ENCODE results near the gene INTS11.
A peak's percentile ranks its signal among the peaks of the same experiment; 100 is the strongest.
"Not testable (repeated sequence)": the region's sequence is repeated elsewhere in the genome, so short reads cannot be mapped to it uniquely, and the experiment has no call there.

The INTS11 gene

GRCh38 chr1:1329304-1330210 is 5.1 kb upstream of the INTS11 start:
- no peak for DNase-seq (ENCODE audit: low spot score)

DNA sequence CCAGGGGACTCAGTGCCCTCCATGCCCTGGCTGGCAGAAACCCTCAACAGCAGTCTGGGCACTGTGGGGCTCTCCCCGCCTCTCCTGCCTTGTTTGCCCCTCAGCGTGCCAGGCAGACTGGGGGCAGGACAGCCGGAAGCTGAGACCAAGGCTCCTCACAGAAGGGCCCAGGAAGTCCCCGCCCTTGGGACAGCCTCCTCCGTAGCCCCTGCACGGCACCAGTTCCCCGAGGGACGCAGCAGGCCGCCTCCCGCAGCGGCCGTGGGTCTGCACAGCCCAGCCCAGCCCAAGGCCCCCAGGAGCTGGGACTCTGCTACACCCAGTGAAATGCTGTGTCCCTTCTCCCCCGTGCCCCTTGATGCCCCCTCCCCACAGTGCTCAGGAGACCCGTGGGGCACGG is 3.8 kb upstream of the INTS11 start:
- DNase-seq (ENCODE audit: low spot score): no peak

DNA sequence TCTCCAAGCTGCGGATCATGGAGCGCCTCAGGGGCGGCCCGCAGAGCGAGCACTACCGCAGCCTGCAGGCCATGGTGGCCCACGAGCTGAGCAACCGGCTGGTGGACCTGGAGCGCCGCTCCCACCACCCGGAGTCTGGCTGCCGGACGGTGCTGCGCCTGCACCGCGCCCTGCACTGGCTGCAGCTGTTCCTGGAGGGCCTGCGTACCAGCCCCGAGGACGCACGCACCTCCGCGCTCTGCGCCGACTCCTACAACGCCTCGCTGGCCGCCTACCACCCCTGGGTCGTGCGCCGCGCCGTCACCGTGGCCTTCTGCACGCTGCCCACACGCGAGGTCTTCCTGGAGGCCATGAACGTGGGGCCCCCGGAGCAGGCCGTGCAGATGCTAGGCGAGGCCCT is 2.8 kb upstream of the INTS11 start:
- no peak for DNase-seq (ENCODE audit: low spot score)

DNA sequence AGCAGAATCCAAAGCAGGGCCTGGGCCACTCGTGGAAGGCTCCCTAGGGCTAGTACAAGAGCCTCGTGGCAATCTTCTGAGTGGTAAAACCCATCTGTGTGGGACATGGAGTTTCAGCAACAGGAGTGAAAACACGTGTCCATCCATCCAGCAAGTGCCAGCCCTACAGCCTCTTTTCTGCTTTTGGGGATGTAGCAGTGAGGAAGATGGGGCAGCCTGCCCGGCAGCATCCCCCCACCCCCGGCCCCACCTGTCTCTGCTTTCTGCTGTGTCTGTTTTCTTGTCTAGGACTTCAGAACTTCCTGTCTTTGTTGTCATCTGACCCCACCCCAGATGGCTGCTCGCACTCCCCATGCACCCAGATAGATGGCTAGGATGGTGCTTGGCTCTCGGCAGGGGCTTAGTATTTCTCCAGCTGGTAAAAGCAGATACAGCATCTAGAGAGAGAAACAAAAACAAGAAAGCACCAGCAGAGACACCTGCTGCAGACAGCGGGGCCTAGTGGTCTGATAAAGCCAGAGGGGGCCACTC is 1.7 kb upstream of the INTS11 start:
- no peak for DNase-seq (ENCODE audit: low spot score)

DNA sequence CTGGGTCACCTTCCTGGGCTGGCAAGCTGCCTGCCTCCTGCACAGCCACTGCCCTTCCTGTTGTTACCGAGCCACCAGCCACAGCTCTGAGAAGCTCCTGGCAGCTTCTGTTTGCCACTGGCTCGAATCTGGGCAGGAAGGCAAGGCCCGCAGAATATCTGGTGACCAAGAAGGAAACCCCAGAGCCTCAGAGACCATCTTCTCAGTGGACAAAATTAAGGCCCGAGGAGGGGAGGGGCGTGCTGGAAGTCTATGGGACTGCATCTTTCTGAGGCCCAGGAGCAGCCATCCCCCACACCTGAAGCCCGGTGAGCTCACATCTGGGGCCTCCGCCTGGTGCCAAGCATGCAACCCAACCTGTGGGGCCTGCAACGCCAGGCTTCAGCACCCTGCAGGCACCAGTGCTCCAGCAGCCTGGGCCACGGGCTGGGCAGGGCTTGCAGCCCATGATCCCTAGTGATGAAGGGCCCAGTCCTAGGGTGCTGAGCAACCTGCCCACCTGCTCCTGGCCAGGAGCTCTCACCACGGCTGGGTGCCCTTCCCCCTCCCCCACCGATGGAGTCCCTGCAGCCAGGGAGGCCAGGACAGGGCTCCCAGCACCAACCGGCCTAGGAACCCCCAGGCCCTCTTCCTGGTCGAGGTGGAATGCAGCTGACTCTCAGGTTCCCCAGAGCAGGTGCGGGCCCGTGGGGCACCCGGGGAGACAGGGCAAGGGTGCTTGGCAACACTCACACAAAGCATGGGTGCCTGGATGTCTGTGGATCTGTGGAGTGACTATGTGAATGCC is 1.0 kb upstream of the INTS11 start:
- DNase-seq (ENCODE audit: low spot score): no peak

DNA sequence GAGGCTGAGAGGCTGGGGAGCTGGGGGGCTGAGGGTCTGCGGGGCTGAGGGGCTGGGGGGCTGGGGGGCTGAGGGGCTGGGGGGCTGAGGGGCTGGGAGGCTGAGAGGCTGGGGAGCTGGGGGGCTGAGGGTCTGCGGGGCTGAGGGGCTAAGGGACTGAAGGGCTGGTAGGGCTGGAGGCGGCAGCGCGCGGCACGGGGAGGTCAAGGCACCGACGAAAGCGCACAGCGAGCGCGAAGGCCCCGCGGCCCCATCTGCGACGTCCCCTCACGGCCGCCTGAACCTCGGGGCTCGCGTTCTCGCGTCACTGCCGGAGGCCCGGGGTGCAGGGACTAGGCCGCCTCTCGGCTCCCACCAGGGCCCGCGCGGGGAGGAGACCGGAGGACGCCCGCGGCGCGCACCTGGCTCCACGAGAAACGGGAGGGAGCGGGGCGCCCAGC is 356 bp downstream of the INTS11 start:
- no peak for DNase-seq (ENCODE audit: low spot score)

DNA sequence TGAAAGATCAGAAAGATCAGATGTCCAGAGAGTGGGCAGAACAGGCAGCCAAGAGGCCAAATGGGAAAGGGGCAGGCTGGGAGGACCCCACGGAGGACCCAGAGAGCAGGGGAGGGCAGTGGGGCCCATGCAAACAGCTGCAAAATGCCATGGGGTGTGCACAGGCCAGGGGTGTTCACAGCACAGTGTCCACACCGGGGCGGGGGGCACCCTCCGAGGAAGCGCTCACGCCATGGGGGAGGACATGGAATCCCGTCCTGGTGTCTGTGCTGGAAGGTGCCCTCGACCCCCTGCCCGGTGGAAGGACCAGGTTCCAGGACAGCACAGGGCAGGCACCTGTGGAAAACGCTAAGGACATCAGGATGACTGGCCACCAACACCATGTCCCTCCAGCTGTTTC is 1.5 kb downstream of the INTS11 start:
- DNase-seq (ENCODE audit: low spot score): no peak

DNA sequence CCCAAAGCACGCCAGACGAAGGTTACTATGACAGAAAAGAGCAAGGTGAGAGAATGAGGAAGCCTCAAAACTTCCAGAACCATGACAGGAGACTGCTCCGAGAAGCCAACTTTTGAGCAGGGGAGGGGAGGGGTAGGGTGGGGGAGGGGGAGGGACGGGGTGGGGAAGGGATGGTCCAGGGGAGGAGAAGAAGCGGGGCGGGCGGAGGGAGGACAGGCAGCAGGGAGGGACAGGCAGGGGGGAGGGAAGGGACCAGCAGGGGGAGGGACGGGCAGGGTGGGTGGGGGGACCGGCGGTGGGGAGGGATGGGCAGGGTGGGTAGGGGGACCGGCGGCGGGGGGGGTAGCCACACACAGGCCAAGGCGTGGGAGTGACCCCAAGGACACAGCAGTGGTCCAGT is 2.0 kb downstream of the INTS11 start:
- no peak for DNase-seq (ENCODE audit: low spot score)

GRCh38 chr1:1321477-1321876 is 3.0 kb downstream of the INTS11 start:
- no peak for DNase-seq (ENCODE audit: low spot score)

DNA sequence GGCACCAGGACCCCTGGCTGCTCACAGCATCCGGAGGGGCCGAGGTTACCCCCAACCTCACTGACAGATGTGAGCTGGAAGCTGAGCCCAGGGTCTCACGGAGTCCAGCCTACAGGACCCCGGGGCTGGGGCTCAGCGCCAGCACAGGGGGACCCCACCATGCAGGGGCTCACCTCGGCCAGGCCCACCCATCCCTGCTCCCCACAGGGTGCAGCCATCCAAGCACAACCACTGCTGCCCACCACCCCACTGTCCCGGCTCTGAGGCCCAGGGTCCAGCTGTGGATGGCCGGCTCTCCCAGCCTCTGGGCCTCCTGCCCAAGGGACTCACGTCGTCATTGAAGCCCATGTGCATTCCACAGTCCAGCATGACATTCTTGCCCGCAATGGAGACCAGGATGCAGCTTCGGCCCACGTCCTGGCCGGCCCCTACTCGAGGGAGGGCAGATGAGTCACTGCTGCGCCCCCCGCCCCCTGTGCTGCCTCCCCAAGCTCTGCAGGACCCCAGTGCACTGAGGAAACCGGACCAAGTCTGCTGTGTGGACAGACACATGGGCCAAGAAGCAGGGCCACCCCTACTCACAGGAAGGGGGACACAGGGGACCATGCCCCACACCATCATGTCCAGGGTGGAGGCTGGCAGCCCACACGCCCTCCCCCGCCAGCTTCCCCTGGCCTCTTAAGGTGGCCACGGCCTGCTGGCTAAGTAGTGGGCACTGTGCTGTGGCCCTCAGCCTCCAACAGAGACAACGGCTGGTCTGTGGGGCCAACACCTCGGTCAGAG is 3.6 kb downstream of the INTS11 start:
- peak; percentile 42 for DNase-seq (ENCODE audit: low spot score)

DNA sequence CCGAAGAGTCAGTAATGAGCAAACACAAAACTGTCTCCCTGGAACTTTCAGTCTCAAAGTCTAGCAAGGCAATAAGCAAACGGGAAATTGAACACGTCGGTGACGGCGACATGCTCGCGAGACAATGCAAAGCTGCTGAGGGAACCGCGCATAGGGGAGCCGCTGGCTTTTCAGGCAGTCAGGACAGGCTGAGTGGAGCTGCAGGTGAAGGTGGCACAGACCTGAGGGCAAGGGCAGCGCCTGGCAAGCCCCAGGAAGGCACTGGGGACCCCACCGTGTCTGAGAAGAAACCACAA is 4.9 kb downstream of the INTS11 start:
- no peak for DNase-seq (ENCODE audit: low spot score)

DNA sequence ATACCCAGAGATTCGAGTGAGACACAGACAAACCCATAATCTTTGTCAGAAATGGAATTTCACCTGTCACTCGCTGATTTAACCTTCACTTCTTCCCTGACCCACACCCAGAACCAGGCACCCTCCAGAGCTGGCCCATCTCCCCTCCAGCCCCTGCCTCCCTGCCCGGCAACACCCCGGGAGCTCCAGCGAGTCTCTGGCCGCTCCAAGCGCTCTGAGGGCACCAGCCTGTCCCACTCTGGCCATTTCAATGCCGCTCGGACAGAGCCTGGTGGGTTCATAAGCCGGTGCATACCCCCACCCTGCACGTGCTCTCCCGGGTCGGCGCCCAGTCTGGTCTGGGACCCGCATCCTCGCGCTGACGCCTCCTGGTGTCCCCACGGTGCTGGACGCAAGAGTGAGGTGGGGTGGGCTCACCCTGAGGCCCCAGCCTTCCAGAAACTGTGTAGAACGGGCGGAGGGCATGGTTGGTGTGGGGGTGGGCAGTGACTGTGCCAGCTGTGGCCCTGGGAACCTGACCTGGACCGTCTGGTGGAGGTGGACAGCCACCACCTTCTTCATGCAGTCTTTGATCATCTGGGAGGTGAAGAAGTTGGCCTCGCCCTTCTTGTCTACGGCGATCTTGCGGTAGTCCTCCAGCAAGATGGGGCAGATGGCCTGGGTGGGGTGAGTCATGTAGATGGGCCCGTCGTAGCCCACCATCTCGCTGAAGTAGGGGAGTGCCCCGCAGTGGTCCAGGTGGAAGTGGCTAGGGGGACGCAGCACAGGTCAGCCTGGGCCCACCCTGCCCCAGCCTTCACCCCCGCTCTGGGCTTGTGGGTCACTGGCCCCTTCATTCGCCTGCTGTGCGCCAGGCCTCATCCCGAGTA is 5.4 kb downstream of the INTS11 start:
- DNase-seq (ENCODE audit: low spot score): no peak

DNA sequence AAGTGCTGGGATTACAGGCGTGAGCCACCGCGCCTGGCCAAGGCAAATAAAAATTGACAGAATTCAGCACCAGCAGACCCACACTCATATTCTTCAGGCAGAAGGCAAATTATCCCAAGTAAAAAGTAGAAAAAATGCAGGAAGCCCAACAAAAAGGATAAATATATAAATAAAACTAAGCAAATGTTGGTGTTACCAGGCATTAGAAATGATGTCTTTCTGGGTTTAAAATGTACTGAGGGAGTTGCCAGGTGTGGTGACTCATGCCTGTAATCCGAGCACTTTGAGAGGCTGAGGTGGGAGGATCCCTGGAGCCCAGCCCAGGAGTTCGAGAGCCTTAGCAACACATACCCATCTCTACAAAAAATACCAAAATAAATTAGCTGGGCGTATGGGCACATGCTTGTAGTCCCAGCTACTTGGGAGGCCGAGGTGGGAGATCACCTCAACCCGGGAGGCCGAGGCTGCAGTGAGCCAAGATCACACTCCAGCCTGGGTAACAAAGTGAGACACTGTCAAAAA is 6.3 kb downstream of the INTS11 start:
- peak; percentile 61 for DNase-seq (ENCODE audit: low spot score)

DNA sequence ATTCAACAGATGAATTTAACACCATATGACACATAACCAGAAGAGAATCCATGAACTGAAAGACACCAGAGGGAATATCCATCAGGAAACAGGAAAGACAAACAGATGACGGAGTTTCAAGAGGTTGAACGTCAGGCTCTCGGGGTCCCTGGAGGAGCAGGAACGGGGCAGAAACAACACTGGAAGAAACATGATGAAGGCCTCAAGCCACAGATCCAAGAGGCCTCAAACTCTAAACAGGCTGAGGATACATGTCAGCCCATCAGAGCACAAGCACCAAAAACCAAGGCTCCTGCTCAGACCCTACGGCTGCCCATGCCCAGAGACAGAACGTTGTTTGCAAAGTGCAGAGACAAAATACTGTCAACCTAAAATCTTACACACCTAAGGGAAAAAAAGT is 7.0 kb downstream of the INTS11 start:
- DNase-seq (ENCODE audit: low spot score): no peak

DNA sequence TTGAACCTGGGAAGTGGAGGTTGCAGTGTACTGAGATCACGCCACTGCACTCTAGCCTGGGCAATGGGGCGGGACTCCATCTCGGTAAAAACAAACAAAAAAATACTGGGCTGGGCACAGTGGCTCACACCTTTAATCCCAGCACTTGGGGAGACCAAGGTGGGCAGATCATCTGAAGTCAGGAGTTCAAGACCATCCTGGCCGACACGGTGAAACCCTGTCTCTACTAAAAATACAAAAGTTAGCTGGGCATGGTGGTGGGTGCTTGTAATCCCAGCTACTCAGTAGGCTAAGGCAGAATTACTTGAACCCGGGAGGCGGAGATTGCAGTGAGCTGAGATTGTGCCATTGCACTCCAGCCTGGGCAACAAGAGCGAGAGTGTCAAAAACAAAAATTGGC is 8.3 kb downstream of the INTS11 start:
- DNase-seq (ENCODE audit: low spot score): not testable (repeated sequence)

DNA sequence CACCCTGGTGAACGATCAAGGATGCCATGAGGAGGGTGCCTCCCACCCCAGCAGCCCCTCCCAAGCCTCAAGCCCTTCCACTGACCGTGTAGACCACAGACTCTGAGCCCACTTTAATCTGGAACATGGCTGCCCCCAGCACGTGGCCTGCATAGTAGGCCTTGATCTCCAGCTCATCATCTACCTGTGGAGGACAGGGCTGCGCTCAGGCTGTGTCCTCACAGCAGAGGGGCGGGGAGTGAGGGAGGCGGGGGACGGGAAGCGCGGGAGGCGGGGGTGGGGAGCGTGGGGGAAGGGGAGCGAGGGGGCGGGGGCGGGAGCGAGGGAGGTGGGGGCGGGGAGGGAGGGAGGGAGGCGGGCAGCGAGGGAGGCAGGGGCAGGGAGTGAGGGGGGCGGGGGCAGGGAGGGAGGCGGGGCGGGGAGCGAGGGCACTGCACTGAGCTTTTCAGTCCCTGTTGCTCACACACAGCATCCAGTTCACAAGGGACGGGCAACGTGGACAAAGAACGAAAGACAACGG is 9.0 kb downstream of the INTS11 start:
- DNase-seq (ENCODE audit: low spot score): no peak

GRCh38 chr1:1314678-1315335 is 9.7 kb downstream of the INTS11 start:
- no peak for DNase-seq (ENCODE audit: low spot score)

- no peak for DNase-seq (ENCODE audit: low spot score)
Measured at GRCh38 chr1:1314237-1314586, 10.2 kb downstream of the INTS11 start.

DNA sequence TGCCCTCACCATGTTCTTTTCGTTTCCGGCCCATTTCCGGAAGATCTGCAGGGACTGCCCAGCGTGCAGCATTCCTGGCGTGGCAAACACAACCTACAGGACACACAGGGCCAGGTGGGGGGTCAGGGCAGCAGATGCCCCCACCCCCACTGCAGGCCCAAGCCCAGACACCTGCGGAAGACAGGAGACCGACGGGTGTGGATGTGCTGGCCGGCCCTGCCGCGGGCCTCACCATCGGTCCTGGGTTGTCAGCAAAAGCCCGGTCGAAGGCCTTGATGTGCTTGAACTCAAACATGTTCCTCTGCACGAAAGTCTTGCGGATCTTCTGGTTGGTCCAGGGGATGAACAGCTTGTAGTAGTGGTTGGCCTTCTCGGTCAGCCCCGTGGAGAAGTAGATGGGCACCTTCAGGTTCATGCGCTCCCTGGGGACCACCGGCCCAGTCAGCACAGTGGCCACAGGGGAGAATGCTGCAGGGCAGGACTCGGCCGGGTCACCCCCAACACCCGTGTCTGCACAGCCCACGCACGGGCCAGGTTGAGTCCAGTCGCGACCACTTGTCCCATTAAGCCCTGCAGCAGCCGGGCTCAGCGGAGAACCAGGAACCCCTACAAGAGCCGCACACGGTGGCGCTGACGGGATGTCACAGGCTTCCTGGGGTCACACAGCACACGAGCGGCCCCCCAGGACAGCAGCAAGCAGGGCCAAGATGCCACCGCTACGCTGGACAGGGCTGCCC is 10.8 kb downstream of the INTS11 start:
- no peak for DNase-seq (ENCODE audit: low spot score)
